Measurements from ENCODE around the gene RPL19.
A peak's percentile ranks its signal among the peaks of the same experiment; 100 is the strongest.
"Not testable (repeated sequence)": the region's sequence is repeated elsewhere in the genome, so short reads cannot be mapped to it uniquely, and the experiment has no call there.

RPL19 gene

DNA sequence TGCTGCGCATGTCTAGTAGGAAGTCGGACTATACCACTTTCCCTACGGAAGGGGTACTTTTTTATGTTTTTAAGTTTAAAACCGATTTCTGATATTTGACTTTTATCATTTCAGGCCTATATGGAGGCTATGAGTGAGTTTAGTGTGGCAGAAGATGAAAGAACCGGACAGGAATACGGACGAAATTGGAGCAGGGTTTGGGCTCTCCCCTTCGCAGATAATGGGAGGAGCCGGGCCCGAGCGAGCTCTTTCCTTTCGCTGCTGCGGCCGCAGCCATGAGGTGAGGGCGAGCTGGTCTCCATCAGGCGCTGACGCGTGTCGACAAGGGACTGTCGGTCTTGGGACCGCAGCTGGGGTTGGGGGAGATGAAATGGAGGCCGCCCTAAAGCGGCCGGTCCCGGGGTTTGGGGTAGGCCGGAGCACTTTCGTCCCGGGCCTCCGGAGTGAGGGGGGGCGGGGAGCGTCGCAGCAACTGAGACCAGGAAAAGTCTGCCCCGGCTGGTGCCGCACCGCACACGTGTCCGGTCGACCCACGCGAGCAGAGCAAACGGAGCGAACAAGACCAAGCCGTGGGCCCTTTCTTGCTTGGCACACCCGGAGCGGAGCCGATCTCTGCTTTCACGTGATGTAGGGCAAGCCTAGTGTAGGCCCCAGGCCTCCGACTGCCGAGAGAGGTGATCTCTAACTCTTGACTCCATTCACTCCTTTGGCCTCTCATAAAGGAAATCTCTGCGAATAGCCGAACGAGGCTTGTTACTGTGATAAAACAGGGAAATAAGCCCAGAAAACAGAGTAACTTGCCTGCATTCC lies at the start of gene RPL19:
Gene RPL19, plus strand, starts transcription at position 214 of the 810 bp plus-strand sequence. Its CDS starts 62 bp downstream, at position 276.
- DNase-seq (ENCODE audit: low spot score): peak; percentile 92

DNA sequence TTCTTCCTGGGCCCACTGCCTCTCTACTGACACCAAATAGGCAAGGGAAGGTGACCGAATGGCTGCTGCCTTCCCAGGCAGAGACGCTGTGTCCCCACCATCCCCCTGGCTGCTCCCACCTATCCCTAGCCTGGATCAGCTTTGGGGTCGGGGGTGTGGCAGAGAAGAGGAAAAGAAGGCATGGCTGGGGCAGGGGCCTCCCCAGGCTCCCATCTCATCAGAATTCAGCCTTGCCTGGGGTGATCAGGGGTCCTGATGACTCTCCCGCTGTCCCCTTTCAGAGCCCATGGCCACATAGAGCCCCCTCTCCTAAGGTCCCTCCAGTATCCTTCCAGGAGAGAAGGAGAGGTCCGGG lies 49.3 kb upstream of the RPL19 start:
- no peak for DNase-seq (ENCODE audit: low spot score)

DNA sequence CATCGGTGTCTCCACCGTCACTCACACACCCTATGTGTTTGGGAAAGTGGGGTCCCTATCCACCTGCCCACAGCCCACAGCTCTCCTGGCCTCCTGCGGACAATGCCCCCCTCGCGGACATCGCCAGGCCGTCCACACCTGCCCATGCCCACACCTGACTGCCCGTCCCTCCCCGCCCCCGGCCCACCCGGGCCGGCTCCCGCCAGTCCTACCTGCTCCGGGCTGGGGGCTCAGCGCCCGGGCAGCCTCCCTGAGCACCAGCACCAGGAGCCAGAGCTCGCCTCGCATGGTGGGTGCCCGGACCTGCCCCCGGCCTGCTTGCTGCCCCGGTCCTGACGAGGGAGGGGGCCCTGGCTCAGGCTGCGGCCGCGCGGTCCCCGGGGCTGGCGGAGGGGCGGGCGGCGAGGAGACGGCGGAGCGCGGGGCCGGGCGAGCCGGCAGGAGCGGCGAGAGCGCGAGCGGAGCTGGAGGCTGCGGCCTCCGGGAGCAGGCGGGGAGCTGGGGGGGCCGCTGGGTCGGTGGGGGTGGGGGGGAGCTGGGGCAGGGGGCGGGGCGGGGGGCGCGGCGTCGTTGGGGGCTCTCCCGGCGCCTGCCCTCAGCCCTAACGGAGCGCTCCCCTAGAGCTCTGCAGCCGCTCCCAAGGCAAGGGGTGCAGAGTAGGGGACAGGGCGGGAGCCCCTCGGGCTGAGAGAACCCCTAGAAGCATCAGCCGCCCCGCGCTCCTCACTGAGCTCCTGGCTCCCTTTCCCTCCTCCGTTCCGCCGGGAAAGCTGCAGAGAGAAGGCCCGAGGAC lies 48.7 kb upstream of the RPL19 start, which contains the start of gene PLXDC1:
Gene PLXDC1, minus strand, starts transcription at position 488 of the 793 bp plus-strand sequence. Its CDS starts 200 bp downstream, at position 288.
- peak; percentile 51 for DNase-seq (ENCODE audit: low spot score)

DNA sequence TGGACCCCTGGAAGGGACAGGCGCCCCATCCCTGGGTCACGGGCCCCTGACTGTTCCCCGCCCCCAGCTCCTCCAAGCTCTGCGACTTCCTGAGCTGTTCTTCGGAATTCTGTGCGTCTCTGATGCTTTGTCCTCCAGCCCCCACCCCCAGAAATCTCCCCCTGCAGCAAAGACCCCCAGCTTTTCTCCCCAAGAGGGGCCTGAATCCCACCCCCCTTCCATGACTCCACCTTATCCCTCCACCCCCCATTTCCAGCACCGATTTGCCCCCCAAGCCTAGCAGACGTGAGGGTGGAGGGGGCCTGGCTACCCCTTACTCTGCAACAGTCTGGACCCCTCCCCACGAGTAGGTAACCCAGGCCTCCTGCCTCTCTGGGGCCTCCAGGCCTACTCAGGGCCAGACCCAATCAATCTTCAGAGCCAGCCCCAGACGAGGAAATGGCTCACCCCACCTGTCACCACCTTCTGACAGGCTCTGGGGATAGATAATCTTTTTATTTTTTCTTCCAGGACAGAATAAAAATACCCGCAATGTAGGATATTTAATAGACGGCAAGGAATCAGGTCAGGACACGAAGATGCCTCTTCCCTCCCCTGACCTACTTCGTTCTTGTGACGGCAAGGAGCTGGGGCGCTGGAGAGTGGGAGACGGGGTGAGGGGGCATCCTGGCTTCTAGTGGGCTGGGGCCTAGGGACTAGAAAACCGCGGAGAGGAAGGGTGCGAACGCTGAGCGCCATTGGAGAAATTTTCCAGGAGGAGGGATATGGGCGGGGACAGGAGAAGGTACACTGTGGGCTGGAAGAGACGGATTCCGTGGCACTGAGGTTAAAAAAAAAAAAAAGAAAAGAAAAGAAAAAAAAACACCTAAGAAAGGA lies 47.9 kb upstream of the RPL19 start:
- no peak for DNase-seq (ENCODE audit: low spot score)

GRCh38 chr17:39153599-39154051 lies 46.5 kb upstream of the RPL19 start:
- DNase-seq (ENCODE audit: low spot score): peak; percentile 81

DNA sequence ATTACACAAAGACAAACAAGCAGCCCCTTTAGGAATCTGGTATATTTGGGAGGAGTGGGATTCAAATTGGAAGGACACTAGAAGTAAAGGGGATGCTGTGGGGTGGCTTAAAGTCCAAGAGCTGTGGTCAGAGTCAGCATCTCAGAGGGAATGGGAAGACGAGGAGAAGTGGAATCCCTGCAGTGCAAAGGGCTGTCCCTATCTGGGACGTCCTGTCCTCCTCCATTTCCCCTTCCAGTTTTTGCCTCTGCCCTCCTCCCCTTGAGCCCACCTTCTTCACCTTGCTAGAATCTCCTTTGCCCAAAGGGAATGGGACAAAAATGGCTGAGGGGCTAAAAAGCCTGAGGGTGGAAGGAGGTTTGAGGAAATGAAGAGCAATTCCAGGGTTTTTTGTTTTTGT lies 44.4 kb upstream of the RPL19 start:
- DNase-seq (ENCODE audit: low spot score): no peak

GRCh38 chr17:39156491-39156890 lies 43.6 kb upstream of the RPL19 start:
- DNase-seq (ENCODE audit: low spot score): no peak

- no peak for DNase-seq (ENCODE audit: low spot score)
Measured at GRCh38 chr17:39158623-39159022, 41.5 kb upstream of the RPL19 start.

DNA sequence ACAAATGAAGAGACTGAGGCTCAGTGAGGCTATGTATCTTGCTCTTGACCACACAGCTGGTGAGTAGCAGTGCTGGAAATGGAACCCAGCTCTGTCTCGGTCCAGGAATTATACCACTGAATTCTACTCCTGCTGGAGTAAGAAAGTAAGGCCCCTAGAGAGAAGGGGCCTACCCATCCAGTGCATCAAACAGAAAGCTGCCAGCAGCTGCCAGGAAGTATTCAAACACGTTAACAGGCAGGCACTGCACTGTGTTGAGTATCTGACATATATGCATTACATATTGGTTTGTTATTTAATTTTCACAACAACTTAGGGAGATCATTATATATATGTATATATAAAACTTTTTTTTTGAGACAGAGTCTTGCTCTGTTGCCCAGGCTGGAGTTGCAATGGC lies 38.1 kb upstream of the RPL19 start:
- DNase-seq (ENCODE audit: low spot score): no peak

- peak; percentile 93 for DNase-seq (ENCODE audit: low spot score)
Measured at GRCh38 chr17:39164675-39165143, 35.4 kb upstream of the RPL19 start.

DNA sequence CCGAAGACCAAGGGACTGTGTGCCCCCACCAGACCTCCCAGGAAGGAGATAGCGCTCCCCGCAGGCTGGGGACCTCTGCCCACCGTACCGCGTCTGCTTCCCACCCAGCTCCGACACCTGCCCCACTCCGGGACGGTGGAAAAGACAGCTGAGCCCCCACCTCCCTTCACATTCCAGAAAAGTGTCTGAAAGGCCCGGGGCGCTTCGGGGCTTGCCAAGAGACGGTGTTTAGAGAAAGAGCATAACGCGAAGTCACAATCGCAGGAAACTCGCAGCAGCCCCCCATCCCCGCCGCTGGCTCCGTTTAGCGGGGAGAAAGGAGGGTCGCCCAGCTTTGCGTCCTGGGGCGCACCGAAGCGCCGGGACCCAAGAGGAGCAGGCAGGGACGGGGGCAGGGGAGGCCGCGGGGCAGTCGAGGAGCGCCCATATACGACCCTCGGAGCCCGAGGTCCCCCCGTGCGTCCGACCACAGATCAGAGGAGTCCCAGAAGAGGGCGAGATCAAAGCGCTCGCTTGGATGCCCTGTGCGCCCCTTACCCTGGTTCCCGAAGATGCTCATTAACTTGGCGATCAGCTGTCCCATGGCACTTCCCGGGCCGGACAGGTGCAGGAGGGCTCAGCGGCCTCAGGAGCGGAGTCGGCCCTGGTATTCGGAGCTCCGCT lies 34.8 kb upstream of the RPL19 start:
- DNase-seq (ENCODE audit: low spot score): no peak

DNA sequence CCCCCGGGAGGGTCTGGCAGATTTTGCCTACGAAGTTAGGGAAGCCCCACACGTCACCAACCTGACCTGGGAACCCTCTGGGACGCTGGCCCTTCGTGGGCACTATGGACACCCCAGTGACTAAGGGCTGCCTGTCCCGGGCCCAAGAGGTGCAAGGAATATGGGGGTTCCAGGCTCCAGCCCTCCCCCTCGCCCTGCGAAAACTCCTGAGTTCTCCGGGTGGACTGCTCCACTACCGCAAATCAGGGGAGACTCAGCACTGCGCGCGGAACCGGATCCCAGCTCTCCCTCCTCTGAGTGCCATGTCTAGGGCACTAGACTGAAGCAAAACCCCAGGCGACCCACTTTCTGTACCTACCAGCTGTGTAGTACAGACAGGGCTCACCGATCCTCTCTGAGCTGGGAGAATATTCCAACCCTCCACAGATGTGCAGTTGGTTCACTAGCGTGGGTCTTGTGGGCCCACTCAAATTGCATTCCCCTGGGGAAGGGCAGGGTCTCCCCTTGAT lies 34.2 kb upstream of the RPL19 start, which contains the start of gene ARL5C:
Gene ARL5C, minus strand, starts transcription at position 321 of the 509 bp plus-strand sequence. CDS start 401 bp downstream, outside the sequence.
- DNase-seq (ENCODE audit: low spot score): no peak

GRCh38 chr17:39166437-39167335 lies 33.4 kb upstream of the RPL19 start:
- no peak for DNase-seq (ENCODE audit: low spot score)

GRCh38 chr17:39167476-39167875 lies 32.6 kb upstream of the RPL19 start:
- DNase-seq (ENCODE audit: low spot score): no peak

DNA sequence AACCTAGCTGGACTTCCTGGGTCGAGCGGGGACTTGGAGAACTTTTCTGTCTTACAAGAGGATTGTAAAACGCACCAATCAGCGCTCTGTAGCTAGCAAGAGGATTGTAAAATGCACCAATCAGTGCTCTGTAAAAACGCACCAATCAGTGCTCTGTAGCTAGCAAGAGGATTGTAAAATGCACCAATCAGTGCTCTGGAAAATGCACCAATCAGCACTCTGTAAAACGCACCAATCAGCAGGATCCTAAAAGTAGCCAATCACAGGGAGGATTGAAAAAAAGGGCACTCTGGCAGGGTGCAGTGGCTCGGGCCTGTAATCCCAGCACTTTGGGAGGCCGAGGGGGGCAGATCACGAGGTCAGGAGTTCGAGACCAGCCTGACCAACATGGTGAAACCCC lies 31.6 kb upstream of the RPL19 start:
- DNase-seq (ENCODE audit: low spot score): not testable (repeated sequence)

DNA sequence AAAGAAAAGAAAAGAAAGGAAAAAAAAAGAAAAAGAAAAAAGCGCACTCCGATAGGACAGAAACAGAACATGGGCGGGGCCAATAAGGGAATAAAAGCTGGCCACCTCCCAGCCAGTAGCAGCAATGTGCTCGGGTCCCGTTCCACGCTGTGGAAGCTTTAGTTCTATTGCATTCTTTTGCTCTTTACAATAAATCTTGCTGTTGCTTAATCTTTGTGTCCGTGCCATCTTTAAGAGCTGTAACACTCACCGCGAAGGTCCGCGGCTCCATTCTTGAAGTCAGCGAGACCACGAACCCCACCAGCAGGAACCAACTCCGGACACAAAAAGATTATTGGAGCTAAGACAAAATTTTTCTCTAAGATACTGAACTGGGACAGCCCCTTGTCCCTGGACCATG lies 31.0 kb upstream of the RPL19 start:
- DNase-seq (ENCODE audit: low spot score): no peak

DNA sequence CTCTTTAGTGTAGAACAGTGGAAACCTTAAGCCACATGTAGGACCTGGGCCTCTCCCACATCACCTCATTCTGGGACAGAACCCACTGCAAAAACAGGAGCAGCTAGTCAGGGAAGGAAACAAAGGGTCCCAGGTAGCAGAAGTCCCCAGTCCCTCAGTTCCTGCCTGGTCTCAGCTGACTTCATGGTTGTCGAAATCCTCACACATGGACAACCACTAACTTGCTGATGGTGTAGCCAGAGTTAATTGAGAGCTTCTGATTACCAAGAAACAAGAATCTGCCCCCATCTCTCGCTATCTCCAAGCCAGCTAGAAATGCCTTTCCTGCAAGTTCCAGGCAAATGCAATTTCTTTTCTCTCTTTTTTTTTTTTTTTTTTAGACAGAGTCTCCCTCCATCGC lies 30.6 kb upstream of the RPL19 start:
- DNase-seq (ENCODE audit: low spot score): no peak

GRCh38 chr17:39170109-39170508 lies 30.0 kb upstream of the RPL19 start:
- DNase-seq (ENCODE audit: low spot score): no peak

DNA sequence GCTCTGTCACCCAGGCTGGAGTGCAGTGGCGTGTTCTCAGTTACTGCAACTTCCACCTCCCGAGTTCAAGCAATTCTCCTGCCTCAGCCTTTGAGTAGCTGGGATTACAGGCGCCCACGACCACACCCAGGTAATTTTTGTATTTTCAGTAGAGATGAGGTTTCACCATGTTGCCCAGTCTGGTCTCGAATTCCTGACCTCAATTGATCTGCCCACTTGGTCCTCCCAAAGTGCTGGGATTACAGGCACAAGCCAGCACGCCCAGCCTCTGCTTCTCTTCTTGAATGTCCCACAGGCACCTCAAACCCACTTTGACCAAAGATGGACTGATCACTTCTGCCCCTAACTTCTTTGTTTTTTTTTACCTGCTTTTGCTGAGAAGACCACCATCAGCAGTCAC lies 29.5 kb upstream of the RPL19 start:
- no peak for DNase-seq (ENCODE audit: low spot score)

GRCh38 chr17:39171933-39172332 lies 28.1 kb upstream of the RPL19 start:
- no peak for DNase-seq (ENCODE audit: low spot score)
